ENCODE results near the gene KNDC1. TPM values are rescaled to one million over a fixed set of nuclear protein-coding genes. Genes with fewer than 3 reads are reported as not detected.

The KNDC1 gene
- total RNA-seq, 1 donor from 2014 or later = 0.55 TPM

DNA sequence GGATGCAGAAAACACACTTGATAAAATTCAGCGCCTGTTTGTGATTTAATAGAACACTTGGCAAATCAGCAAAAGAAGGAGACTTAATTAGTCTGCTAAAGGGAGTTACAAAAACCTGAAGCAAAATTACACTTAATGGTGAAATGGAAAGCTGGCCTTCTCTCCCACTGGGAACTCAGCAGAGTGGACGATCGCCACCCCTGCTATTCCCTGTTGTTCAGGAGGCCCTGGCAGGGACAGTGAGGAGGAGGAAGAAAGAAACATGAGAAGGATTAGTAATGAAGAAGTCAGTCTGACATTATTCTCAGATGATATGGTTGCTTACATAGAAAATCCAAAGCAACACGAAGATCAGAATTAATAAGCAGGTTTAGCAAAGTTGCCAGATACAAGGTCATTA is 5.6 kb upstream of the KNDC1 start:
- H3K27me3 Mint-ChIP-seq (ENCODE audit: low read depth) = peaks cover 54% of the 10 kb centered on the region
- no peaks in the 10 kb centered on the region for H3K9me3 Mint-ChIP-seq (ENCODE audit: low read depth)
- DNase-seq (ENCODE audit: low spot score) = no peak
- H3K36me3 Mint-ChIP-seq (ENCODE audit: low read depth) = no peaks in the 10 kb centered on the region
- H3K4me3 Mint-ChIP-seq (ENCODE audit: unreplicated experiment) = no peak overlapping the region
- TF ChIP-seq, protein P1, sequence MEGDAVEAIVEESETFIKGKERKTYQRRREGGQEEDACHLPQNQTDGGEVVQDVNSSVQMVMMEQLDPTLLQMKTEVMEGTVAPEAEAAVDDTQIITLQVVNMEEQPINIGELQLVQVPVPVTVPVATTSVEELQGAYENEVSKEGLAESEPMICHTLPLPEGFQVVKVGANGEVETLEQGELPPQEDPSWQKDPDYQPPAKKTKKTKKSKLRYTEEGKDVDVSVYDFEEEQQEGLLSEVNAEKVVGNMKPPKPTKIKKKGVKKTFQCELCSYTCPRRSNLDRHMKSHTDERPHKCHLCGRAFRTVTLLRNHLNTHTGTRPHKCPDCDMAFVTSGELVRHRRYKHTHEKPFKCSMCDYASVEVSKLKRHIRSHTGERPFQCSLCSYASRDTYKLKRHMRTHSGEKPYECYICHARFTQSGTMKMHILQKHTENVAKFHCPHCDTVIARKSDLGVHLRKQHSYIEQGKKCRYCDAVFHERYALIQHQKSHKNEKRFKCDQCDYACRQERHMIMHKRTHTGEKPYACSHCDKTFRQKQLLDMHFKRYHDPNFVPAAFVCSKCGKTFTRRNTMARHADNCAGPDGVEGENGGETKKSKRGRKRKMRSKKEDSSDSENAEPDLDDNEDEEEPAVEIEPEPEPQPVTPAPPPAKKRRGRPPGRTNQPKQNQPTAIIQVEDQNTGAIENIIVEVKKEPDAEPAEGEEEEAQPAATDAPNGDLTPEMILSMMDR (IDR thresholded peaks at IDR 0.05) = no peak
- no peak overlapping the region for H3K27ac Mint-ChIP-seq (ENCODE audit: unreplicated experiment)
- H3K4me1 Mint-ChIP-seq (ENCODE audit: low read depth) = no peaks in the 10 kb centered on the region

DNA sequence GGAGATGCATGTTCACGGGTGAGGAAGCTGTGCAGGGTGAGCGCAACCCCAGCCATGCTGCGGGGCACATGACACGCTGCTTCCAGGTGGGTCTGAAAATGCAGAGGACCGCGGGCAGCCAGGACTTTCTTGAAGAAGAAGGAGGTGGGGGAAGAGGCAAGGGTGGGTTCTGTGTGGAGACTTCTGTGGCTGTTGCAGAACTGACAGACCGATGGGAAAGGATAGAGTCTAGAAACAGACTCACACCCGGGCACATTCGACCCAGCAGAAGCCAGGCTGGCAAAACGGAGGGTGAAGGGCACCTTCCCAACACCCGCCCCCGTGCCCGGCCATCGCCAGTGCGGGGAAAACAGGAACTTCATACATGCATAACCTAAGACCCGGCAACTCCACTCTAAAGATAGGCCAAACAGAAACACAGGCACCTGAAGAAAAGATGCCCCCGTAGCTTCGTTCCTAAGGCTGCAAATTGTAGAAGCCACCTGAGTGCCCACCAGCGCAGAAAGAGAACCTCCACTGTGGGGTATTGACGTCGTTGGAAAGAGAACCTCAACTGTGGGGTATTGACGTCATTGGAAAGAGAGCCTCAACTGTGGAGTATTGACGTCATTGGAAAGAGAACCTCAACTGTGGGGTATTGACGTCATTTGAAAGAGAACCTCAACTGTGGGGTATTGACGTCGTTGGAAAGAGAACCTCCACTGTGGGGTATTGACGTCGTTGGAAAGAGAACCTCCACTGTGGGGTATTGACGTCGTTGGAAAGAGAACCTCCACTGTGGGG is 4.8 kb upstream of the KNDC1 start:
- H3K4me3 Mint-ChIP-seq (ENCODE audit: unreplicated experiment) = no peak overlapping the region
- H3K27me3 Mint-ChIP-seq (ENCODE audit: low read depth) = peaks cover 46% of the 10 kb centered on the region
- TF ChIP-seq, protein P1 (IDR thresholded peaks at IDR 0.05) = no peak
- H3K27ac Mint-ChIP-seq (ENCODE audit: unreplicated experiment) = no peak overlapping the region
- peak; percentile 70 for DNase-seq (ENCODE audit: low spot score)
- no peaks in the 10 kb centered on the region for H3K36me3 Mint-ChIP-seq (ENCODE audit: low read depth)
- no peaks in the 10 kb centered on the region for H3K9me3 Mint-ChIP-seq (ENCODE audit: low read depth)
- H3K4me1 Mint-ChIP-seq (ENCODE audit: low read depth) = no peaks in the 10 kb centered on the region

DNA sequence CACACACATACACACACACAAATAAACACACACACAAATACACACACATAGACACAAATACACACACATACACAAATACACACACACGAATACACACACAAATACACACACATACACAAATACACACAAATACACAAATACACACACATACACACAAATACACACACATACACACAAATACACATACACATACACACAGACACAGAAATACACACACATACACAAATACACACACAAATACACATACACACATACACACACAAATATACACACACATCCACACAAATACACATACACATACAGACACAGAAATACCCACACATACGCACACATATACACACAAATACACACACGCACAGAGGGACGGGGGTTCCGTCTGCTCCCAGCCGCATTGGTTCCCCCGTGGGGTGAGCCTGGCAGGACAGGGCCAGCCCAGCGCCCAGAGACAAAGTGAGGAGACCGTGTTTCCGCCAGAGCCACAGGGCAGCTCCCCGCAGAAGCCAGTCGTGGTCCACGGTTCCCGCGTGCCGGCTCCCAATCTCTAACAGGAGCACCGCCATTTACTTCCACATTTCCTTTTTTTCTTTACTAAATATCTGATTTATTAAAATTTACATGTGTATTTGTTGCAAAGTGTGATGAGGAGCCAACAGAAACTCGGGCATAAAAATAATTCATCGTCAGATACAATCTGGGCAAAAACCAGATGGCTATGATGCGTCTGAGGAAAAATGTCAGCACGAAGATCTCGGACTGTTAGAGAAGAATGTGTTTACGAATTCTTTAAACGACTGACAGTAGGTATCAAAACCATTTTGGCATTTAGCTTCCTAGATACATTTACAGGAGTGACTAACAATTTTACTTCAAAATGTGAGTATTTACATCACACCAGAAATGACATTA is 3.1 kb upstream of the KNDC1 start:
- Mint-ChIP-seq H3K9me3 (ENCODE audit: low read depth) (no peaks in the 10 kb centered on the region), H3K27me3 (ENCODE audit: low read depth) (peaks cover 34% of the 10 kb centered on the region), H3K4me1 (ENCODE audit: low read depth) (no peaks in the 10 kb centered on the region), H3K4me3 (ENCODE audit: unreplicated experiment) (no peak overlapping the region), H3K36me3 (ENCODE audit: low read depth) (no peaks in the 10 kb centered on the region), H3K27ac (ENCODE audit: unreplicated experiment) (no peak overlapping the region)
- TF ChIP-seq, protein P1 (IDR thresholded peaks at IDR 0.05) = no peak
- DNase-seq (ENCODE audit: low spot score) = peak; percentile 62

DNA sequence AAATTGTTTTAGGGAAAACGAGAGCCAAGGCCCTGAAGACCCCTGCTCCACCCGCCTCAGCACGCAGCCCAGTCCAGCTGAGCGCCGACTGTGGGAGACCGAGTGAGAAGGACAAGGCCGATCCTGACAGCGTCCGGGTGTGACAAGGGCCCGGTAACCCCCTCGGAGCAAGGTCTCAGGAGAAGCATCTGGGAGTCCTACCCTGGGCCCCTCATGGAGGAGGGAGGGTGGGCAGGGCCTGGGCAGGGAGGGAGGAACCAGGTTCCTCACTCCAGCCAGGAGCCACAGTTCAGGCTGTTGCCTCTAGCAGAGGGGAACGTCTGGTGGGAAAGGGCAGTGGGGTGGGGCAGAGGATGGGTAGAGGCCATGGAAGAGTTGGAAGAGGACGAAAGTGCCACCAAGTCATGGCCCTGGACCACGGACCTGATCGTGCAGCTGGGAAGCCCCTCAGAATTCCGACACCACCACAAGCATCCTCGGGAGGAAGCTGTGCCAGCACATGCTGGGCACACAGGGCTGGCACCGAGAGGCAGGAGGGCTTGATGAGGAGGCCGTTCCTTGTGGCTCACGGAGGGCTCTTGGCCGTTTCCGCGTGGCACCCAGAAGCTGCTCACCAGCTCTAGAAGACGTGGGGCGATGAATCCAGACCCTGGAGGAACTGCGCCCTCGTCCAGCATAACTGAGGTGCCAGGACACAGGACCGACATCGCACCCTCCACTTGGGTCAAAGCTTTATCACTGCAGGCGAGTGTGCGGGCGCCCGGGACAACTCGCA is 2.2 kb upstream of the KNDC1 start:
- DNase-seq (ENCODE audit: low spot score) = peak; percentile 84
- Mint-ChIP-seq H3K27ac (ENCODE audit: unreplicated experiment) (no peak overlapping the region), H3K36me3 (ENCODE audit: low read depth) (no peaks in the 10 kb centered on the region), H3K4me1 (ENCODE audit: low read depth) (no peaks in the 10 kb centered on the region), H3K27me3 (ENCODE audit: low read depth) (peaks cover 34% of the 10 kb centered on the region), H3K4me3 (ENCODE audit: unreplicated experiment) (no peak overlapping the region), H3K9me3 (ENCODE audit: low read depth) (no peaks in the 10 kb centered on the region)
- TF ChIP-seq, protein P1 (IDR thresholded peaks at IDR 0.05) = no peak

DNA sequence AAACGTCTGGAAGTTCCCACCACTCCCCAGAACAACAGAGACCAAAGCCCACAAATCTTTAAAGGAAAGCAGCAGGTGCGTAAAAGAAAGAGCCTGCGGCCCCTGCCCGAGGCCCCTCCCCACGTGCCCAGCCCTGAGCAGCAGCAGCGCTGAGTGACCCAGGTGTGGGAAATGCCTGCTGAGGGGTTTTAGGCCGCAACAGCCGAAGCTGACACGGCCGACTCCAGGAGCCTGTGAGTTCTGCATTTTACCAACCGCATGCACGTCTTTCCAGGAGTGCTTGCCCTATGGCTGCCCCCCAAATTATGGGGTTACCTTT is 1.6 kb upstream of the KNDC1 start:
- H3K9me3 Mint-ChIP-seq (ENCODE audit: low read depth) = no peaks in the 10 kb centered on the region
- TF ChIP-seq, protein P1 (IDR thresholded peaks at IDR 0.05) = no peak
- peaks cover 36% of the 10 kb centered on the region for H3K27me3 Mint-ChIP-seq (ENCODE audit: low read depth)
- peak; percentile 54 for DNase-seq (ENCODE audit: low spot score)
- no peak overlapping the region for H3K27ac Mint-ChIP-seq (ENCODE audit: unreplicated experiment)
- H3K4me3 Mint-ChIP-seq (ENCODE audit: unreplicated experiment) = no peak overlapping the region
- H3K4me1 Mint-ChIP-seq (ENCODE audit: low read depth) = no peaks in the 10 kb centered on the region
- H3K36me3 Mint-ChIP-seq (ENCODE audit: low read depth) = no peaks in the 10 kb centered on the region

Data from chondrocyte (in vitro differentiated cells).